ENCODE data around the gene MACROD2. TPM values are rescaled to one million over a fixed set of nuclear protein-coding genes. Genes with fewer than 3 reads are reported as not detected.

MACROD2 gene
- total RNA-seq, 2 donors from 2014 or later, result not detected

GRCh38 chr20:15476186-15476585 is 1480.9 kb downstream of the MACROD2 start:
- H3K27me3 Mint-ChIP-seq, result no peaks in the 10 kb centered on the region
- H3K4me3 Mint-ChIP-seq, result no peak overlapping the region
- H3K27ac Mint-ChIP-seq, result no peak overlapping the region
- no peak for ATAC-seq (replicated peaks)
- no peaks in the 10 kb centered on the region for H3K36me3 Mint-ChIP-seq (ENCODE audit: low read depth)
- H3K4me1 Mint-ChIP-seq, result no peaks in the 10 kb centered on the region
- H3K9me3 Mint-ChIP-seq, result peaks cover 9% of the 10 kb centered on the region

DNA sequence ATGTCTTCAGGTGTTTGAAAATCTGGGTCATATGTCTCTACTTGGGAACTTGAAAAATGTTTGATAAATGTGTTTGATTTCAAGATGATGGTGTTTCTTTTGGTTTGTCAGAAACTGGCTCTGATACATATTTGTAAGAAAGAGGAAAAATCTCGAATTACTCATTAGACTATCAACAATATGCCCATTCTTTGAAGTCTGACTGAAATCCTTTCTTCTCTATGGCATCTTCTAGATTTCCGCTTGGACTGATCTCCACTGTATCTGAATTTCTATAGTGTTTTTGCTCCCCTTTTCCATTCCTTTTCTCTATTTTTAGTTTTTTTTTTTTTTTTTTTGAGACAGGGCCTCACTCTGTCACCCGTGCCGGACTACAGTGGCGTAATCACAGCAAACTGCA is 1481.5 kb downstream of the MACROD2 start:
- Mint-ChIP-seq H3K27ac (no peak overlapping the region), H3K36me3 (ENCODE audit: low read depth) (no peaks in the 10 kb centered on the region), H3K4me3 (no peak overlapping the region), H3K27me3 (no peaks in the 10 kb centered on the region), H3K9me3 (peaks cover 9% of the 10 kb centered on the region), H3K4me1 (no peaks in the 10 kb centered on the region)
- ATAC-seq (replicated peaks), result no peak

- H3K27me3 Mint-ChIP-seq, result no peaks in the 10 kb centered on the region
- H3K27ac Mint-ChIP-seq, result no peak overlapping the region
- no peaks in the 10 kb centered on the region for H3K4me1 Mint-ChIP-seq
- H3K4me3 Mint-ChIP-seq, result no peak overlapping the region
- H3K9me3 Mint-ChIP-seq, result peaks cover 8% of the 10 kb centered on the region
- no peak for ATAC-seq (replicated peaks)
- H3K36me3 Mint-ChIP-seq (ENCODE audit: low read depth), result no peaks in the 10 kb centered on the region
Measured at GRCh38 chr20:15482525-15482924, 1487.2 kb downstream of the MACROD2 start.

GRCh38 chr20:15485519-15485918 is 1490.2 kb downstream of the MACROD2 start:
- H3K4me3 Mint-ChIP-seq, result no peak overlapping the region
- no peak overlapping the region for H3K27ac Mint-ChIP-seq
- peaks cover 8% of the 10 kb centered on the region for H3K9me3 Mint-ChIP-seq
- no peaks in the 10 kb centered on the region for H3K4me1 Mint-ChIP-seq
- H3K36me3 Mint-ChIP-seq (ENCODE audit: low read depth), result no peaks in the 10 kb centered on the region
- ATAC-seq (replicated peaks), result no peak
- H3K27me3 Mint-ChIP-seq, result no peaks in the 10 kb centered on the region

DNA sequence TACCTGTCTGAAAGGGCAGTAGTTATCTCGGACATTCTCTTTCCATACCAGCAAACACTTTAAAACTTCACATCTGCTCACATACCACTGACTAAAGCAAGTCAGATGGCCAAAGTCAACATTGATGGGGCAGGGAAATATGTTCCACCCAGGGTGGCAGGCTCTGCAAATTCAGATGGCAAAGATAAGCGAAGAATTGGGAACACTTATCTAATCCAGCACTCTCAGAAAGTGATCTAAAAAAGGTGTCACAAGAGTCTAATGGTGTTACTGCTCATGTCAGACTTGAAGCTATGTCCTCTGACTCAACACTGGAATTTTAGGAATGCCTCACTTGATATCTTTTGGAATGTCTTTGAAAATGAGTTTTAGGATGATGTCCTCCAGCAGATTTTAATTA is 1491.7 kb downstream of the MACROD2 start:
- no peak for ATAC-seq (replicated peaks)
- Mint-ChIP-seq H3K4me1 (no peaks in the 10 kb centered on the region), H3K36me3 (ENCODE audit: low read depth) (no peaks in the 10 kb centered on the region), H3K4me3 (no peak overlapping the region), H3K27me3 (no peaks in the 10 kb centered on the region), H3K27ac (no peak overlapping the region), H3K9me3 (peaks cover 3% of the 10 kb centered on the region)

- H3K27me3 Mint-ChIP-seq, result no peaks in the 10 kb centered on the region
- no peak overlapping the region for H3K4me3 Mint-ChIP-seq
- no peak for ATAC-seq (replicated peaks)
- H3K4me1 Mint-ChIP-seq, result no peaks in the 10 kb centered on the region
- H3K27ac Mint-ChIP-seq, result no peak overlapping the region
- peaks cover 7% of the 10 kb centered on the region for H3K9me3 Mint-ChIP-seq
- H3K36me3 Mint-ChIP-seq (ENCODE audit: low read depth), result no peaks in the 10 kb centered on the region
Measured at GRCh38 chr20:15487682-15488081, 1492.4 kb downstream of the MACROD2 start.

GRCh38 chr20:15491575-15491974 is 1496.3 kb downstream of the MACROD2 start:
- Mint-ChIP-seq H3K4me3 (no peak overlapping the region), H3K4me1 (no peaks in the 10 kb centered on the region), H3K27ac (no peak overlapping the region), H3K9me3 (peaks cover 13% of the 10 kb centered on the region), H3K36me3 (ENCODE audit: low read depth) (no peaks in the 10 kb centered on the region), H3K27me3 (no peaks in the 10 kb centered on the region)
- ATAC-seq (replicated peaks), result no peak

- Mint-ChIP-seq H3K27me3 (no peaks in the 10 kb centered on the region), H3K4me3 (no peak overlapping the region)
Measured at GRCh38 chr20:15494851-15495250, 1499.5 kb downstream of the MACROD2 start.

DNA sequence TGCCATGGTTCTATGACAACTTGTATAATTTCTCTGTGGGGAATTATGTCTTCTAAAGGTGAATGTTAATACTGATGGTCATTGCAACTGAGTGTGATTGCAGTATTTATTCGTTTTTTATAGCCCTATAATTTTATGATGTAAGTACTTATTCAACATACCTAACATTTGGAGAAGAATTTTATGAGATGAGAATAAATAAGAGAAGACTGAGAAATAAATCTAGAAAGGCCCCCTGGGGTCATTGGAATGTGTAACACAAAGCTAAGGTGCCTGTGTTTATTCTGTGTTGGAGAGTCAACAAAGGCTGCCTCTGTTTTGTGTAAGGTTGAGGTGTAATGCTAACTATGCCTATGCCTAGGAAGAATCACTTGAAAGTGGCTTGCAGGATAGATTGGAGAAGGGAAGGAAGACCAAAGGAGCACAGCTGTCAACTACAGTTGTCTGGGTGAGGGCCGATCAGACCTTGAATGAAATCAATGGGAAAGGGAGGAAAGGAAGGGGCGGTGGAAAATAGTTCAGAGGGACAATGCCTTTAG is 1501.3 kb downstream of the MACROD2 start:
- ATAC-seq (replicated peaks), result no peak
- no peak overlapping the region for H3K4me3 Mint-ChIP-seq
- H3K9me3 Mint-ChIP-seq, result peaks cover 19% of the 10 kb centered on the region
- no peaks in the 10 kb centered on the region for H3K36me3 Mint-ChIP-seq (ENCODE audit: low read depth)
- H3K27ac Mint-ChIP-seq, result no peak overlapping the region
- H3K4me1 Mint-ChIP-seq, result no peaks in the 10 kb centered on the region
- no peaks in the 10 kb centered on the region for H3K27me3 Mint-ChIP-seq

More at GRCh38 chr20:15494851-15495250, 1499.5 kb downstream of the MACROD2 start:
- Mint-ChIP-seq H3K9me3 (peaks cover 19% of the 10 kb centered on the region), H3K36me3 (ENCODE audit: low read depth) (no peaks in the 10 kb centered on the region), H3K4me1 (no peaks in the 10 kb centered on the region), H3K27ac (no peak overlapping the region)
- ATAC-seq (replicated peaks), result no peak

GRCh38 chr20:15498926-15499325 is 1503.6 kb downstream of the MACROD2 start:
- Mint-ChIP-seq H3K36me3 (ENCODE audit: low read depth) (no peaks in the 10 kb centered on the region), H3K4me1 (no peaks in the 10 kb centered on the region), H3K4me3 (no peak overlapping the region), H3K9me3 (peaks cover 15% of the 10 kb centered on the region), H3K27ac (no peak overlapping the region), H3K27me3 (no peaks in the 10 kb centered on the region)
- no peak for ATAC-seq (replicated peaks)

DNA sequence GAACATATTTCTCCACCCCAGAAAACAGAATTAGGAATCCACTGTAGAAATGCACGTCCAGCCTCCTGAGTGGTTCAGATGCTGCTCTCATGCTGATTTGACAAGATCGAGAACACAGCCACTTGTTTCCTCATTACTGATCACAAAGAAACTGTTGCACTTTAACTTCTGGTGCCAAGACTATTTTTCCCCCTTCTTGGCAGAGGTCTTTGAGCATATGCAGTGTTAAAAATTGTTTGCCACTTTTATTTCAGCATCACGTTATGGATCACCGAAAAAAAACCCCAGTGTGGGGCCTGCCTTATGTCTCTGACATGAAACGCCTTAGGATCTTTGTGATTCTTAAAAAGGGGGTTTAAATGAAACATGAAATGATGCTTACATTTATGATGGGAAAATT is 1511.0 kb downstream of the MACROD2 start:
- no peak for ATAC-seq (replicated peaks)
- Mint-ChIP-seq H3K27ac (no peak overlapping the region), H3K36me3 (ENCODE audit: low read depth) (no peaks in the 10 kb centered on the region), H3K4me1 (no peaks in the 10 kb centered on the region), H3K4me3 (no peak overlapping the region), H3K27me3 (no peaks in the 10 kb centered on the region), H3K9me3 (peaks cover 16% of the 10 kb centered on the region)

DNA sequence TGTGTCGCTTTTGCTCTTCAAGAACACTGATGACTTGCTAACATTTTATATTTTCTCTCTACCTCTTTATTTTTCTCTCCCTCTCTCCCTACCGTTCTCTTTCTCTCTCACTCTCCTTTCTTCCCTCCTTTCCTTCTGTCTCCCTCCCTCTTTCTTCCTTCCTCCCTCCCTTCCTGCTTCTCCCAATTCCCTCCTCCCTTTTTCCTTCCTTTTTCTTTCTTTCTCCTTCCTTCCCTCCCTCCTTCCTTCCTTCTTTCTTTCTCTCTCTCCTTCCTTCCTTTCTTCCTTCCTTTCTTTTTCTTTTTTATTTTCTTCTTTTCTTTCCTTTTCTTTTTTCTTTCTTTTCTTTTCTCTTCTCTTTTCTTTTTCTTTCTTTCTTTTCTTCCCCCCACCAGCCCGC is 1511.8 kb downstream of the MACROD2 start:
- Mint-ChIP-seq H3K27me3 (no peaks in the 10 kb centered on the region), H3K27ac (no peak overlapping the region), H3K4me1 (no peaks in the 10 kb centered on the region), H3K4me3 (no peak overlapping the region), H3K9me3 (peaks cover 16% of the 10 kb centered on the region), H3K36me3 (ENCODE audit: low read depth) (no peaks in the 10 kb centered on the region)
- ATAC-seq (replicated peaks), result no peak

- H3K27me3 Mint-ChIP-seq, result no peaks in the 10 kb centered on the region
- no peaks in the 10 kb centered on the region for H3K4me1 Mint-ChIP-seq
- H3K27ac Mint-ChIP-seq, result no peak overlapping the region
- H3K9me3 Mint-ChIP-seq, result peaks cover 8% of the 10 kb centered on the region
- no peak for ATAC-seq (replicated peaks)
- no peaks in the 10 kb centered on the region for H3K36me3 Mint-ChIP-seq (ENCODE audit: low read depth)
- no peak overlapping the region for H3K4me3 Mint-ChIP-seq
Measured at GRCh38 chr20:15511551-15511950, 1516.2 kb downstream of the MACROD2 start.

DNA sequence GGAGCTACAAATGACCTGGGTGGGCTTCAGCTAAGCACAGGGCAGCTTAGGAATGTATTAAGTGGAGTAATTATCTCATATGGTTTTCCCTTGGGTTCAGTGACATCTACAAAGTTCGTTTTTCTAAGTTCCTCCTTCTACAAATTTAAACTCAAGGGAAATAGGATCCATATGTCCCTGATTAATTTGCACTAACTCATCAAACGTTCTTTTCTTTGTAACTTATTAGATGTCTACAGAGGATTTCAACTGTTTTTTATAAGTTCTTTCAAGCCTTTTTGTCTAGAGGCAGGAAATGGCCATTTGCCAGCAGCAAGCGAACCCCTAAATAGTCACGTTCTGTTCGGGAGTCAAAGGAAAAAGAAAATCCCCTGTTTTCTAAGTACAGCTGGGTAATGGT is 1517.6 kb downstream of the MACROD2 start:
- H3K4me1 Mint-ChIP-seq, result no peaks in the 10 kb centered on the region
- no peak overlapping the region for H3K27ac Mint-ChIP-seq
- ATAC-seq (replicated peaks), result no peak
- no peak overlapping the region for H3K4me3 Mint-ChIP-seq
- H3K36me3 Mint-ChIP-seq (ENCODE audit: low read depth), result no peaks in the 10 kb centered on the region
- H3K9me3 Mint-ChIP-seq, result peaks cover 13% of the 10 kb centered on the region
- H3K27me3 Mint-ChIP-seq, result no peaks in the 10 kb centered on the region

DNA sequence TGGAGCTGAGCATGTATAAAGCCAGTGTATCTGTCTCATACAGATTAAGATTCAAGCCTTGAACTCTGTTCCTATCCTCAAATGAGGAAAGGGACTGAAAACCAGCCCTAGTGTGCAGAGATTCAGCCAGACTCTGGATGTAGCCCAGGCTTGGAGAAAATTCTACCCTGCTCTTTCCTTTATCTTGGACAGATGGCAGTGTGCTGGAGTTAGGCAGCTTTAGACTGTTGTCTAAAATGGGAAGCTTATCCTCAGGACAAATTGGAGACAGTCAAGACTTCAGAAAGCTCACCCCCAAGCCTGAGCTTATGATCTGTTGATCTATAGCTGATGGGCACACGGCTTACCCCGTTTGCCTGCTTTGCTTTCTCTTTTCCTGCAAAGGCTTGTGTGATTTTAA is 1520.4 kb downstream of the MACROD2 start:
- Mint-ChIP-seq H3K4me1 (no peaks in the 10 kb centered on the region), H3K4me3 (no peak overlapping the region), H3K9me3 (peaks cover 12% of the 10 kb centered on the region), H3K27me3 (no peaks in the 10 kb centered on the region), H3K27ac (no peak overlapping the region), H3K36me3 (ENCODE audit: low read depth) (no peaks in the 10 kb centered on the region)
- ATAC-seq (replicated peaks), result no peak

DNA sequence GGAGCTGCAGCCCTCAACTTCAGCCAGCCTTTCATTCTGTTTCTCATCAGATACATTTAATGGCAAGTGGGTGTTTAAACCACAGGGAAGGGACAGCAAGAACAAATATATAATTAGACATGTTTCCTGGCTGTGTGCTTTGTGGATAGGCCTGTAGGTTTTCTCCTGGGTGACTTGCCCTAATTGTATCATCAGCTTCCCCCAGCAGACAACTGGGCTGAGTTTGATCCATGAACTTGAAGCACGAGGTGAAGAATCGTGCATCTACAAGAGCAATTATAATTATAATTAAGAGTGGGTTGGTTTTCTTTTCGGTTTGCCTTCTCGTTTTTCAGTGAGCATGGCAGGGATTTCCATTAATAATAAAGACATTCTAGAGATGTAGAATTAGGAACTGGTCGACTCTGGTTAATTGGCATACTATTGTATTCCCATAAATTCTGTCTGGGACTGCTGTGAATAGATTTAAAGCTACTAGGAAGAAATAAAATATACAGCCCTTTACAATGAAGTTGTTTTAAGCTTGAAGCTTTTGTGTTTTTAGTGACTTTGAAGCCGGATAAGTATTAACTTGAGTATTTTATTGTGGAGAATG is 1525.7 kb downstream of the MACROD2 start:
- Mint-ChIP-seq H3K4me3 (no peak overlapping the region), H3K36me3 (ENCODE audit: low read depth) (no peaks in the 10 kb centered on the region), H3K4me1 (no peaks in the 10 kb centered on the region), H3K9me3 (peaks cover 17% of the 10 kb centered on the region), H3K27ac (no peak overlapping the region), H3K27me3 (no peaks in the 10 kb centered on the region)
- no peak for ATAC-seq (replicated peaks)
